Transverse colon (tissue), 4 donors: Measurements from ENCODE around the gene AOAH. TPM values are rescaled to one million over a fixed set of nuclear protein-coding genes. Genes with fewer than 3 reads are reported as not detected.
A peak's percentile ranks its signal among the peaks of the same experiment; 100 is the strongest.

Experiments used
- DNase-seq: peaks from one replicate; pipeline ENCODE4 v3.0.0-alpha.2; 2019
- H3K27ac ChIP-seq, 4 donors: fragments of 200-600 bp; sonication (generic); 2 replicates each; pipeline ENCODE4 v1.5.1; 2016 to 2018; ENCODE audit warnings: inconsistent platforms in 4 of 4
- H3K27me3 ChIP-seq: fragments of 200-600 bp; sonication (generic); 2 replicates; pipeline ENCODE4 v1.5.1; 2017; ENCODE audit warnings: inconsistent platforms
- H3K36me3 ChIP-seq, 4 donors: fragments of 200-600 bp; sonication (generic); 2 replicates each; pipeline ENCODE4 v1.5.1; 2017 to 2019; ENCODE audit warnings: inconsistent platforms in 4 of 4
- H3K4me1 ChIP-seq, 4 donors: fragments of 200-600 bp; sonication (generic); 2 replicates each; pipeline ENCODE4 v1.5.1; 2017 to 2020; ENCODE audit warnings: inconsistent platforms in 4 of 4
- H3K4me3 ChIP-seq, 4 donors: fragments of 200-600 bp; sonication (generic); 1 replicate in 1 of 4; 2 replicates in 3 of 4; pipeline versions ENCODE4 v1.5.1 to v1.6.1; 2017 to 2019; ENCODE audit warnings: inconsistent platforms in 4 of 4
- H3K9me3 ChIP-seq, 2 donors: fragments of 200-600 bp; sonication (generic); 2 replicates each; pipeline ENCODE4 v1.5.1; 2017 to 2019; ENCODE audit warnings: inconsistent platforms in 2 of 2
- CTCF ChIP-seq, 5 experiments: fragments of 200-600 bp in 3 of 5; fragments of 450-650 bp in 2 of 5; sonication (generic) in 3 of 5; IDR thresholded peaks; 1 replicate in 2 of 5; 2 replicates in 3 of 5; pipeline ENCODE4 v1.5.1; 2016 to 2017; ENCODE audit warnings: antibody characterized with exemption in 5 of 5, inconsistent platforms in 3 of 5, mild to moderate bottlenecking in 2 of 5, moderate library complexity in 1 of 5
- EP300 ChIP-seq: sonication (generic); formaldehyde crosslinking; IDR thresholded peaks from one replicate; pipeline ENCODE4 v1.6.1; 2017; ENCODE audit warnings: antibody characterized with exemption, low read depth
- POLR2A ChIP-seq: fragments of 450-650 bp; IDR thresholded peaks from one replicate; pipeline ENCODE4 v1.6.1; 2016; ENCODE audit warnings: antibody characterized with exemption, mild to moderate bottlenecking, moderate library complexity
- POLR2AphosphoS5 ChIP-seq, 3 donors: sonication (generic); formaldehyde crosslinking; IDR thresholded peaks; one replicate each; pipeline ENCODE4 v1.6.1; 2016; ENCODE audit warnings: antibody characterized with exemption in 3 of 3
- WGBS, 2 donors: methylation state at CpG; one replicate each; pipeline ENCODE4 v1.1.5; 2018; ENCODE audit warnings: low coverage in 1 of 2; 5-methylcytosine and 5-hydroxymethylcytosine counted together
- in situ Hi-C, 4 donors: fragments of 200-750 bp; cut with MboI; loops; one replicate each; pipeline versions ENCODE4 v1.15.0 to v1.15.1; 2017; ENCODE audit warnings: low sequenced_read_pairs in 3 of 4, low pct_ligation_motif_present in 1 of 4, low pct_unique_long_range_greater_than_20kb in 1 of 4
- intact Hi-C: fragments of 100-400 bp; cut with DNase I; formaldehyde crosslinking; loops from one replicate; pipeline ENCODE4 v1.15.1; 2023; ENCODE audit warnings: low total_unique reads
- total RNA-seq, 4 donors: library from RNA; depleted of rRNA; stranded (reverse); fragments of >200 nt; gene quantifications; one replicate each; pipeline ENCODE4 v1.1.0, GENCODE V29; 2016

Gene AOAH
- total RNA-seq, 4 donors from 2014 or later: 82.8 to 139 (median 102) TPM

GRCh38 chr7:36565792-36566356 lies 158.4 kb downstream of the AOAH start:
- no peaks in the 10 kb centered on the region for H3K27me3 ChIP-seq
- H3K4me1 ChIP-seq: peaks cover 0 to 7% (median 0%) of the 10 kb centered on the region in 4 donors
- TF ChIP-seq EP300 (no peak), CTCF (IDR thresholded peaks at IDR 0.05) (no peak), POLR2AphosphoS5 (IDR thresholded peaks at IDR 0.05) (no peak), POLR2A (no peak)
- no peak overlapping the region for H3K27ac ChIP-seq
- WGBS, 2 donors: 68 to 73% methylated on average over 5 of the region's 5 CpGs
- in situ Hi-C loops (no loop called here), intact Hi-C loops (no loop called here)
- no peak for DNase-seq
- no peaks in the 10 kb centered on the region for H3K36me3 ChIP-seq
- no peak overlapping the region for H3K4me3 ChIP-seq
- H3K9me3 ChIP-seq: no peaks in the 10 kb centered on the region

- DNase-seq: no peak
- Histone ChIP-seq H3K36me3 (no peaks in the 10 kb centered on the region), H3K9me3 (no peaks in the 10 kb centered on the region), H3K4me1 (peaks cover 0 to 7% (median 0%) of the 10 kb centered on the region in 4 donors), H3K4me3 (no peak overlapping the region), H3K27ac (peak overlapping the region in 1 of 4 donors; percentile 9), H3K27me3 (no peaks in the 10 kb centered on the region)
- intact Hi-C loops (no loop called here), in situ Hi-C loops (no loop called here)
- TF ChIP-seq EP300 (no peak), POLR2A (no peak), POLR2AphosphoS5 (IDR thresholded peaks at IDR 0.05) (no peak), CTCF (IDR thresholded peaks at IDR 0.05) (no peak)
- 92 to 95% methylated on average over 2 of the region's 2 CpGs for WGBS, 2 donors
Observed at GRCh38 chr7:36564489-36564888, 159.8 kb downstream of the AOAH start.

- no peak for TF ChIP-seq EP300
- TF ChIP-seq CTCF (IDR thresholded peaks at IDR 0.05): no peak
- TF ChIP-seq POLR2AphosphoS5 (IDR thresholded peaks at IDR 0.05): no peak
- TF ChIP-seq POLR2A: no peak
- Histone ChIP-seq H3K27me3 (no peaks in the 10 kb centered on the region), H3K4me1 (peaks cover 0 to 7% (median 0%) of the 10 kb centered on the region in 4 donors), H3K9me3 (no peaks in the 10 kb centered on the region), H3K4me3 (no peak overlapping the region), H3K27ac (peak overlapping the region in 1 of 4 donors; percentile 9), H3K36me3 (no peaks in the 10 kb centered on the region)
- 32 to 50% methylated on average over 1 of the region's 1 CpG for WGBS, 2 donors
- intact Hi-C loops (no loop called here), in situ Hi-C loops (no loop called here)
- DNase-seq: no peak
Observed at GRCh38 chr7:36563706-36564327, 160.5 kb downstream of the AOAH start.

- no peak for DNase-seq
- Histone ChIP-seq H3K27ac (no peak overlapping the region), H3K36me3 (no peaks in the 10 kb centered on the region), H3K4me1 (peaks cover 0 to 7% (median 0%) of the 10 kb centered on the region in 4 donors), H3K4me3 (no peak overlapping the region), H3K27me3 (no peaks in the 10 kb centered on the region), H3K9me3 (no peaks in the 10 kb centered on the region)
- intact Hi-C loops: no loop called here
- no peak for TF ChIP-seq POLR2A
- WGBS, 2 donors: 80 to 81% methylated on average over 2 of the region's 2 CpGs
- in situ Hi-C loops: no loop called here
Observed at GRCh38 chr7:36562121-36562520, 162.2 kb downstream of the AOAH start.
